ENCODE results near the gene GPR139.

DNA sequence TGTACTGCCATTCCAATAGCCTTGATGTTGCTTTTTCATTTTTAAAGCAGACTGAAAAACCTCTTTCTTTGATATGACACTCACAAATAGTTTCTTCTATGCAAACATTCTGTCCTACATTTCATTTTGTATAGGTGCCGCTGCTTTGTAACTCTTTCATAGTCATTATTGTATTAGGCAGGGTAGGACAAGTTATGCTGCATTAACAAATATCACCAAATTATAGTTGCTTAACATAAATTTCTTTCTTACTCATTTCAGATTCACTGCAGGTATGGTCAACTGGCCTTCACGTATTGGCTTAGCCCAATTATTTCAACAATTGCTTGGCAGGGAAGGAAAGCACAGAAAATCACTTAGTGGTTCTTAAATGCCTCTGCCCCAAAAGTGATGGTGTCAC is 70.8 kb downstream of the GPR139 start:
- TF ChIP-seq POLR2AphosphoS5 (IDR thresholded peaks at IDR 0.05; ENCODE audit: low read depth, low read length) (no peak), TAF1 (IDR thresholded peaks at IDR 0.05; ENCODE audit: borderline replicate concordance, insufficient read depth, low read length) (no peak)
